H1 (cell line): ENCODE results near the gene CBX2. TPM values are rescaled to one million over a fixed set of nuclear protein-coding genes. Genes with fewer than 3 reads are reported as not detected.

ENCODE experiments used
- CTCF ChIA-PET: fragments of 300-600 bp; sonication (Branson Sonifier 250); formaldehyde crosslinking; loops from one replicate; lab custom pipeline; 2021; ENCODE audit not compliant: partially characterized antibody; lab: Charles Lee
- POLR2A ChIA-PET: fragments of 300-600 bp; sonication (Branson Sonifier 250); formaldehyde crosslinking; loops from one replicate; lab custom pipeline; 2021; ENCODE audit warnings: inconsistent platforms; ENCODE audit not compliant: partially characterized antibody; lab: Charles Lee
- DNase-seq, 2 experiments: peaks; one replicate each; pipeline versions ENCODE4 v3.0.0 to v3.0.0-alpha.2; 2010 to 2022; ENCODE audit warnings: low spot score in 2 of 2, low read depth in 1 of 2, mixed read lengths in 1 of 2
- FAIRE-seq: peaks from 2 replicates; lab custom pipeline; 2011; peaks lifted over from hg19 to GRCh38; lab: Jason Lieb, UNC
- H2AFZ ChIP-seq: 2 replicates; pipeline ENCODE4 v1.8.1; 2012; ENCODE audit warnings: low read length, inconsistent platforms
- H2AK5ac ChIP-seq: 2 replicates; pipeline ENCODE4 v1.6.1; 2013; ENCODE audit warnings: low read depth, low read length
- H2BK120ac ChIP-seq: replicated peaks from 2 replicates; pipeline ENCODE3; 2013; ENCODE audit warnings: low read depth, low read length, inconsistent platforms
- H2BK12ac ChIP-seq: 2 replicates; pipeline ENCODE4 v1.6.1; 2013; ENCODE audit warnings: low read depth, low read length
- H2BK15ac ChIP-seq: 2 replicates; pipeline ENCODE4 v1.6.1; 2013; ENCODE audit warnings: low read length
- H2BK20ac ChIP-seq: 2 replicates; pipeline ENCODE4 v1.6.1; 2013; ENCODE audit warnings: low read length
- H2BK5ac ChIP-seq: 2 replicates; pipeline ENCODE4 v1.6.1; 2013; ENCODE audit warnings: low read depth, low read length
- H3K14ac ChIP-seq: 2 replicates; pipeline ENCODE4 v1.6.1; 2013; ENCODE audit warnings: inconsistent platforms; ENCODE audit not compliant: insufficient read length
- H3K18ac ChIP-seq: 2 replicates; pipeline ENCODE4 v1.6.1; 2013; ENCODE audit warnings: low read length; ENCODE audit errors: extremely low read depth
- H3K23ac ChIP-seq: 2 replicates; pipeline ENCODE4 v1.6.1; 2013; ENCODE audit warnings: inconsistent platforms; ENCODE audit not compliant: insufficient read length
- H3K23me2 ChIP-seq: 2 replicates; pipeline ENCODE4 v1.6.1; 2013; ENCODE audit warnings: low read depth, low read length
- H3K27ac ChIP-seq: 2 replicates; pipeline ENCODE4 v1.6.1; 2011; ENCODE audit warnings: low read depth, low read length, inconsistent platforms
- H3K27me3 ChIP-seq, 4 experiments: replicated peaks in 1 of 4; 1 replicate in 1 of 4; 2 replicates in 3 of 4; pipeline versions ENCODE4 v1.6.1 to v1.8.1; 2011 to 2013; ENCODE audit warnings: low read length in 3 of 4, mild to moderate bottlenecking in 3 of 4, inconsistent platforms in 2 of 4, mixed read lengths in 2 of 4, moderate library complexity in 1 of 4; ENCODE audit not compliant: control insufficient read depth in 3 of 4, insufficient read depth in 3 of 4; ENCODE audit errors: extremely low read depth in 1 of 4
- H3K36me3 ChIP-seq, 4 experiments: 2 replicates each; pipeline versions ENCODE4 v1.6.1 to v1.8.1; 2011 to 2013; ENCODE audit warnings: mild to moderate bottlenecking in 4 of 4, low read length in 3 of 4, moderate library complexity in 2 of 4, control low read depth in 1 of 4, inconsistent platforms in 1 of 4; ENCODE audit not compliant: insufficient read depth in 4 of 4, control insufficient read depth in 2 of 4
- H3K4ac ChIP-seq: replicated peaks from 2 replicates; pipeline ENCODE3; 2013; ENCODE audit warnings: low read length, low read depth, mixed read lengths, inconsistent platforms; ENCODE audit not compliant: insufficient read length
- H3K4me1 ChIP-seq, 4 experiments: replicated peaks in 1 of 4; 1 replicate in 1 of 4; 2 replicates in 3 of 4; pipeline versions ENCODE4 v1.6.1 to v1.8.1; 2011 to 2013; ENCODE audit warnings: low read length in 3 of 4, inconsistent platforms in 2 of 4, mixed read lengths in 1 of 4; ENCODE audit not compliant: insufficient read depth in 4 of 4, control insufficient read depth in 3 of 4
- H3K4me2 ChIP-seq, 2 experiments: 2 replicates each; pipeline versions ENCODE4 v1.6.1 to v1.8.1; 2011 to 2013; ENCODE audit warnings: low read depth in 2 of 2, low read length in 2 of 2, control low read depth in 1 of 2, inconsistent platforms in 1 of 2, mild to moderate bottlenecking in 1 of 2; ENCODE audit not compliant: insufficient read depth in 1 of 2
- H3K4me3 ChIP-seq, 4 experiments: fragments of 200-600, 300-600 bp in 1 of 4; sonication (generic), shearing (Covaris generic), sonication (Bioruptor Twin) in 1 of 4; 2 replicates each; pipeline versions ENCODE4 v1.5.1 to v1.8.1; 2011 to 2016; ENCODE audit warnings: low read length in 4 of 4, low read depth in 3 of 4, control low read depth in 2 of 4, inconsistent platforms in 2 of 4, mild to moderate bottlenecking in 2 of 4, mixed read lengths in 1 of 4, moderate library complexity in 1 of 4; ENCODE audit not compliant: insufficient read depth in 2 of 4; ENCODE audit errors: extremely low read depth in 1 of 4
- H3K56ac ChIP-seq: replicated peaks from 2 replicates; pipeline ENCODE3; 2013; ENCODE audit warnings: low read depth, mild to moderate bottlenecking, mixed read lengths, low read length, inconsistent platforms; ENCODE audit not compliant: insufficient read length
- H3K79me1 ChIP-seq: 2 replicates; pipeline ENCODE4 v1.6.1; 2013; ENCODE audit warnings: low read depth, low read length, control low read depth
- H3K79me2 ChIP-seq, 2 experiments: 2 replicates each; pipeline versions ENCODE4 v1.6.1 to v1.8.1; 2012 to 2013; ENCODE audit warnings: low read length in 2 of 2, mild to moderate bottlenecking in 2 of 2, inconsistent platforms in 1 of 2; ENCODE audit not compliant: insufficient read depth in 2 of 2, control insufficient read depth in 1 of 2
- H3K9ac ChIP-seq, 4 experiments: replicated peaks in 1 of 4; 1 replicate in 1 of 4; 2 replicates in 3 of 4; pipeline versions ENCODE4 v1.6.1 to v1.8.1; 2011 to 2013; ENCODE audit warnings: low read depth in 3 of 4, low read length in 3 of 4, control low read depth in 2 of 4, mild to moderate bottlenecking in 2 of 4, moderate library complexity in 2 of 4, inconsistent platforms in 1 of 4; ENCODE audit errors: extremely low read depth in 1 of 4
- H3K9me3 ChIP-seq, 2 experiments: 2 replicates each; pipeline versions ENCODE4 v1.6.1 to v1.8.1; 2012 to 2013; ENCODE audit warnings: mild to moderate bottlenecking in 2 of 2, moderate library complexity in 2 of 2, control low read depth in 1 of 2, inconsistent platforms in 1 of 2, low read depth in 1 of 2, low read length in 1 of 2, mixed read lengths in 1 of 2; ENCODE audit not compliant: insufficient read depth in 2 of 2
- H4K20me1 ChIP-seq, 2 experiments: replicated peaks in 1 of 2; 2 replicates each; pipeline versions ENCODE3 to v1.8.1; 2011 to 2013; ENCODE audit warnings: inconsistent platforms in 2 of 2, low read length in 2 of 2, mild to moderate bottlenecking in 1 of 2; ENCODE audit not compliant: insufficient read depth in 2 of 2, control insufficient read depth in 1 of 2
- H4K5ac ChIP-seq: 2 replicates; pipeline ENCODE4 v1.6.1; 2013; ENCODE audit warnings: low read length, low read depth, mixed read lengths, inconsistent platforms; ENCODE audit not compliant: insufficient read length
- H4K8ac ChIP-seq: 2 replicates; pipeline ENCODE4 v1.8.0; 2013; ENCODE audit warnings: mild to moderate bottlenecking, moderate library complexity, low read length, inconsistent platforms; ENCODE audit not compliant: insufficient read depth; ENCODE audit errors: extremely low read depth
- H4K91ac ChIP-seq: replicated peaks from 2 replicates; pipeline ENCODE3; 2013; ENCODE audit warnings: low read length, mixed read lengths, inconsistent platforms; ENCODE audit not compliant: insufficient read length
- BACH1 ChIP-seq: IDR thresholded peaks from 2 replicates; pipeline ENCODE4 v1.6.1; 2012; ENCODE audit warnings: low read length, improper control_type of control experiment
- GTF2F1 ChIP-seq: IDR thresholded peaks from 2 replicates; pipeline ENCODE4 v1.6.1; 2012; ENCODE audit warnings: low read depth, low read length, improper control_type of control experiment, borderline replicate concordance
- JUND ChIP-seq: IDR thresholded peaks from 2 replicates; pipeline ENCODE4 v1.6.1; 2011; ENCODE audit warnings: mild to moderate bottlenecking, improper control_type of control experiment, low read length
- KDM4A ChIP-seq: IDR thresholded peaks from one replicate; pipeline ENCODE4 v1.7.1; 2012; ENCODE audit warnings: low read depth, mild to moderate bottlenecking, moderate library complexity, low read length, inconsistent platforms; ENCODE audit not compliant: severe bottlenecking
- MAX ChIP-seq: IDR thresholded peaks from 2 replicates; pipeline ENCODE4 v1.6.1; 2012; ENCODE audit warnings: inconsistent platforms
- NRF1 ChIP-seq: IDR thresholded peaks from 2 replicates; pipeline ENCODE4 v1.6.1; 2011; ENCODE audit warnings: mild to moderate bottlenecking, low read depth, low read length, improper control_type of control experiment
- PHF8 ChIP-seq: fragments of 200-600 bp; sonication (generic); conservative IDR thresholded peaks from 2 replicates; pipeline ENCODE4 v1.7.1; 2012; ENCODE audit warnings: low read depth, mild to moderate bottlenecking, inconsistent platforms, low read length, moderate library complexity
- SIX5 ChIP-seq: IDR thresholded peaks from 2 replicates; pipeline ENCODE4 v1.6.1; 2011; ENCODE audit warnings: mild to moderate bottlenecking, low read depth, low read length
- SUZ12 ChIP-seq: fragments of 200-600 bp; sonication (generic); IDR thresholded peaks from 2 replicates; pipeline ENCODE4 v1.6.1; 2012; ENCODE audit warnings: mild to moderate bottlenecking, inconsistent platforms, low read length, moderate library complexity, mixed read lengths
- ZNF274 ChIP-seq: IDR thresholded peaks from 2 replicates; pipeline ENCODE4 v1.7.0; 2012; ENCODE audit warnings: low read length, borderline replicate concordance; ENCODE audit errors: extremely low read depth
- WGBS, 2 experiments: shearing (Covaris generic) in 1 of 2; methylation state at CpG; one replicate each; pipeline versions ENCODE4 v1.1.6 to v1.1.7; 2013 to 2015; ENCODE audit warnings: low lambda C conversion rate in 2 of 2, mixed read lengths in 2 of 2, inconsistent platforms in 1 of 2, low coverage in 1 of 2, missing lambda C conversion rate in 1 of 2; ENCODE audit not compliant: insufficient replicate concordance in 2 of 2, insufficient coverage in 1 of 2, insufficient read length in 1 of 2; ENCODE audit errors: extremely low coverage in 1 of 2, missing lambda C conversion rate in 1 of 2; 5-methylcytosine and 5-hydroxymethylcytosine counted together
- polyA plus RNA-seq, 7 experiments: library from polyadenylated mRNA; depleted of rRNA in 3 of 7; stranded (reverse) in 5 of 7; unstranded in 2 of 7; fragments of >200 nt in 5 of 7; fragments of 200-250 nt in 2 of 7; gene quantifications; 1 replicate in 5 of 7; 2 replicates in 1 of 7; 4 replicates in 1 of 7; pipeline versions ENCODE4 v1.2.1 to v1.2.3, GENCODE V29; 2011 to 2013; ENCODE audit warnings: missing spikeins in 2 of 7, mixed read lengths in 2 of 7
- total RNA-seq: library from RNA; stranded (reverse); fragmentation: NEBNext Ultra II Directional; extraction: Animal tissue kit (Norgen Biotek cat#: 25700); gene quantifications from 2 replicates; pipeline ENCODE4 v1.2.1, GENCODE V29; 2021
- TF ChIP-seq, protein P1 (sequence below): IDR thresholded peaks from 2 replicates; pipeline ENCODE4 v1.6.1; 2012; ENCODE audit warnings: inconsistent platforms

The CBX2 gene
- total and polyA plus RNA-seq, 2 of the 8 experiments (the other 6 are each of a cell fraction or from before 2014, with no cell fraction given) = 64.3 to 83.9 TPM

GRCh38 chr17:79802736-79803420, 24.9 kb downstream of the CBX2 start:
- H4K91ac ChIP-seq = no peak overlapping the region
- DNase-seq = peak in 1 of 2 experiments; percentile 58
- no peak overlapping the region; the same call in 1 of the 2 replicates for H2BK20ac ChIP-seq
- no peak overlapping the region for H3K23ac ChIP-seq
- no peaks in the 10 kb centered on the region for H3K79me1 ChIP-seq
- no peak overlapping the region for H3K56ac ChIP-seq
- CTCF ChIA-PET = interaction anchor here (1.3 to 19.1 kb wide), 11 partner anchors 9 to 113 kb away, joined by 4 to 576 read pairs (median 23); partner anchors contain the start of gene CBX4
- H3K4ac ChIP-seq = peak overlapping the region; percentile 32
- peak overlapping the region; percentile 68; the same call in 1 of the 2 replicates for H2BK12ac ChIP-seq
- peaks cover 4 to 30% of the 10 kb centered on the region in 2 experiments for H4K20me1 ChIP-seq
- H2BK15ac ChIP-seq = peak overlapping the region; percentile 46; the same call in 1 of the 2 replicates
- no peaks in the 10 kb centered on the region for H3K79me2 ChIP-seq
- H3K4me1 ChIP-seq = peaks cover 4 to 61% (median 47%) of the 10 kb centered on the region in 4 experiments
- no peak overlapping the region for H4K5ac ChIP-seq
- no peak overlapping the region for H2BK120ac ChIP-seq
- no peak overlapping the region for H2AFZ ChIP-seq
- no peak overlapping the region; a peak in 1 of 8 replicates for H3K4me3 ChIP-seq
- FAIRE-seq = no peak
- peak overlapping the region; percentile 15 to 44; a peak in 2 of 4 replicates for H3K4me2 ChIP-seq
- no peak overlapping the region for H3K9ac ChIP-seq
- H3K27ac ChIP-seq = no peak overlapping the region
- H4K8ac ChIP-seq = no peak overlapping the region
- H3K27me3 ChIP-seq = peaks cover 92 to 100% (median 100%) of the 10 kb centered on the region in 4 experiments
- H2AK5ac ChIP-seq = no peak overlapping the region
- no peak overlapping the region; the same call in 1 of the 2 replicates for H3K18ac ChIP-seq
- peaks cover 2% of the 10 kb centered on the region for H3K23me2 ChIP-seq
- POLR2A ChIA-PET = interaction anchor here (1.0 to 24.0 kb wide), 10 partner anchors 8 to 56 kb away, joined by 3 to 374 read pairs (median 8); partner anchors contain the start of gene CBX4
- H3K14ac ChIP-seq = no peak overlapping the region
- no peak overlapping the region for H2BK5ac ChIP-seq
- peaks cover 0 to 12% (median 0%) of the 10 kb centered on the region in 4 experiments; a peak in 1 of 8 replicates for H3K36me3 ChIP-seq
- peaks cover 0 to 7% of the 10 kb centered on the region in 2 experiments; a peak in 3 of 4 replicates for H3K9me3 ChIP-seq
- 5% methylated on average over 36 of the region's 57 CpGs; no CpG with 5 or more reads in 1 of the 2 experiments for WGBS, 2 experiments
- TF ChIP-seq KDM4A = peak; percentile 17
- TF ChIP-seq, protein P1, sequence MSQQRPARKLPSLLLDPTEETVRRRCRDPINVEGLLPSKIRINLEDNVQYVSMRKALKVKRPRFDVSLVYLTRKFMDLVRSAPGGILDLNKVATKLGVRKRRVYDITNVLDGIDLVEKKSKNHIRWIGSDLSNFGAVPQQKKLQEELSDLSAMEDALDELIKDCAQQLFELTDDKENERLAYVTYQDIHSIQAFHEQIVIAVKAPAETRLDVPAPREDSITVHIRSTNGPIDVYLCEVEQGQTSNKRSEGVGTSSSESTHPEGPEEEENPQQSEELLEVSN = peak; percentile 95
- TF ChIP-seq JUND = no peak
- TF ChIP-seq MAX = peak; percentile 93
- peak; percentile 62 for TF ChIP-seq SUZ12
- TF ChIP-seq ZNF274 = no peak
- no peak for TF ChIP-seq PHF8
- TF ChIP-seq SIX5 = no peak
- 0 out of 2 replicates have a peak, but pooled peaks have one; percentile 27 for TF ChIP-seq NRF1
- no peak for TF ChIP-seq GTF2F1
- TF ChIP-seq BACH1 = no peak
